Measurements from ENCODE around the gene THAP12.

GRCh38 chr11:76318744-76319384 lies 62.1 kb downstream of the THAP12 start:
- TF ChIP-seq POLR2A (IDR thresholded peaks at IDR 0.05; ENCODE audit: low read depth, low read length), result no peak
- no peak for TF ChIP-seq TAF1 (IDR thresholded peaks at IDR 0.05; ENCODE audit: low read depth, low read length)
- no peak for TF ChIP-seq POLR2AphosphoS5 (IDR thresholded peaks at IDR 0.05; ENCODE audit: low read depth, low read length)

Measured in GM12891 (cell line).